ENCODE data around the gene GLDN. TPM values are rescaled to one million over a fixed set of nuclear protein-coding genes. Genes with fewer than 3 reads are reported as not detected.

Gene GLDN
- total RNA-seq, 1 experiment from 2014 or later: 0.57 TPM

DNA sequence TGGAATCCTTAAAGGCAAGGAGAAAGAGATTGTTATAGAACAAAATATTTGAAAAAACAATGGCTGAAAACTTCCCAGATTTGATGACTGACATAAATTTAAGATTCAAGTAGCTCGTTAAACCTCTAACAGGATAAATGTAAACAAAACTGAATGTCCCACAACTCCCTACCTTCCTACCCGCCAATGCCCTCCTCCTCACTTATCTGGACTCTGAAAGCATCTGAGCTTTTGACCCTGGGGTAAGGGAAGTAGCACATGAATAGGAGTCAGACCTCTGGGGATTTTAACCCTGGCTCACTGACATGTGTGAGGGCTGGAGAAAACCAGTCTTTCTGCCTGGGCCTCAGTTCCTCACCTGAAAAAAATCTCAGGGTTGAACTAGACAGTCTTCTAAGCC lies 29.9 kb upstream of the GLDN start:
- Histone ChIP-seq H3K27ac (ENCODE audit: low read length) (no peak overlapping the region), H3K9me3 (ENCODE audit: control insufficient read depth, insufficient read depth, low read depth, low read length) (no peaks in the 10 kb centered on the region), H3K27me3 (ENCODE audit: control insufficient read depth, insufficient read depth, low read length) (peaks cover 7% of the 10 kb centered on the region), H3K4me3 (ENCODE audit: low read depth in 2 of 2, low read length in 2 of 2) (no peak overlapping the region), H3K4me1 (ENCODE audit: control insufficient read depth, insufficient read depth, low read length) (no peaks in the 10 kb centered on the region), H3K36me3 (ENCODE audit: control insufficient read depth, insufficient read depth, low read length) (no peaks in the 10 kb centered on the region)
- no peak for DNase-seq (ENCODE audit: low read depth, low spot score)
- no peak for ATAC-seq
- BruUV-seq (replicated peaks): no TSS peak
- TF ChIP-seq, protein P1, sequence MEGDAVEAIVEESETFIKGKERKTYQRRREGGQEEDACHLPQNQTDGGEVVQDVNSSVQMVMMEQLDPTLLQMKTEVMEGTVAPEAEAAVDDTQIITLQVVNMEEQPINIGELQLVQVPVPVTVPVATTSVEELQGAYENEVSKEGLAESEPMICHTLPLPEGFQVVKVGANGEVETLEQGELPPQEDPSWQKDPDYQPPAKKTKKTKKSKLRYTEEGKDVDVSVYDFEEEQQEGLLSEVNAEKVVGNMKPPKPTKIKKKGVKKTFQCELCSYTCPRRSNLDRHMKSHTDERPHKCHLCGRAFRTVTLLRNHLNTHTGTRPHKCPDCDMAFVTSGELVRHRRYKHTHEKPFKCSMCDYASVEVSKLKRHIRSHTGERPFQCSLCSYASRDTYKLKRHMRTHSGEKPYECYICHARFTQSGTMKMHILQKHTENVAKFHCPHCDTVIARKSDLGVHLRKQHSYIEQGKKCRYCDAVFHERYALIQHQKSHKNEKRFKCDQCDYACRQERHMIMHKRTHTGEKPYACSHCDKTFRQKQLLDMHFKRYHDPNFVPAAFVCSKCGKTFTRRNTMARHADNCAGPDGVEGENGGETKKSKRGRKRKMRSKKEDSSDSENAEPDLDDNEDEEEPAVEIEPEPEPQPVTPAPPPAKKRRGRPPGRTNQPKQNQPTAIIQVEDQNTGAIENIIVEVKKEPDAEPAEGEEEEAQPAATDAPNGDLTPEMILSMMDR (IDR thresholded peaks at IDR 0.05): no peak
- TF ChIP-seq REST (IDR thresholded peaks at IDR 0.05; ENCODE audit: insufficient read depth in 1 of 2, low read depth in 2 of 2, low read length in 1 of 2): no peak
- no peak for TF ChIP-seq TCF7L2 (IDR thresholded peaks at IDR 0.05; ENCODE audit: low read depth, low read length)
- no peak for TF ChIP-seq POLR2AphosphoS5 (IDR thresholded peaks at IDR 0.05; ENCODE audit: low read depth, low read length)
- TF ChIP-seq SIN3A (IDR thresholded peaks at IDR 0.05; ENCODE audit: borderline replicate concordance, insufficient read depth, low read depth, low read length): no peak
- intact Hi-C loops (cut with micrococcal nuclease; ENCODE audit: unreplicated experiment): no loop called here
- ChIA-PET POLR2A (no interaction called here), CTCF (no interaction called here)
- in situ Hi-C loops (cut with HindIII; ENCODE audit: low pct_unique_long_range_greater_than_20kb, low sequenced_read_pairs): no loop called here

DNA sequence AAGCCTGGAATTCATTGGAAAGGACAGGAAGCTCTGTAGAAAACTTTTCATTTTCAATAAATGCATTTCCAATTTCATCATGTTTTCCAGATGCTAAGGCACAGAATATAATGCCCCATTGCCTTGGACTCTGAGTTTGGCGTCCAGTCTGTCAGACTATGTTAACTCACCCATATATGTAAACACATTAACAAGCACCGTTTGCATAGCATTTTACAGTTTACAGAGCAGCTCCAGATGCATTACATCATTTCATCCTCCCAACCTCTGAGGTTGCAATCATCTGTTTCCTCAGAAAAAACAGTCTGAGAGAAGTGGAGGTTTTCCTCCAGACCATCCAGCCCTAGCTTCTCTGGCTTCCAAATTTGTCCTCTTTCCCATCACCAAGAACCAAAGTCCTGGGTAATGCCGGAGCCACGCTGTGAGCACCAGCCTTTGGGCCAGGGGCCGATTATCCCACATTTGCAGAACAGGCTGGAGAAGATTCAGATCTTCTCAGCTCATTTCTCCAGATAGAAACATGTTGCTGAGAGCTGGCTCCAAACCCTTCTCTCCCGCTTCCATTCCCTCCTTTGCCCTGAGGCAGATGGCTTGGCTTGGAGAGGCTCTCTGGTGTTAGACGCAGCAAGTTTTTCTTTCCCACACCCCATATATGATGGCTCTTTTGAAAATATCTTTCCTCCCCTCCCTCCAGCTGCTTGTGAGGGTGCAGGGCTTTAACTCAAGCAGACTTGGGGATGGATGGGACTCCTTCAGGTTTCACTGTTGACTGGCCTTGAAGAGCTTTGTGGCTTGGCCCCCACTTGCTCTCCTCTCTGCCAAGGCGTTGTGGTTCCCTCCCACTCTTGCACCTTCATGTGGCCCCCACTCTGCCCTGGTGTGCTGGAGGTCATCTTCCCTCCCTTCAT lies 29.0 kb upstream of the GLDN start:
- DNase-seq (ENCODE audit: low read depth, low spot score) (no peak), ATAC-seq (no peak)
- CTCF ChIA-PET: no interaction called here
- Histone ChIP-seq H3K9me3 (ENCODE audit: control insufficient read depth, insufficient read depth, low read depth, low read length) (no peaks in the 10 kb centered on the region), H3K4me1 (ENCODE audit: control insufficient read depth, insufficient read depth, low read length) (no peaks in the 10 kb centered on the region), H3K4me3 (ENCODE audit: low read depth in 2 of 2, low read length in 2 of 2) (no peak overlapping the region), H3K27ac (ENCODE audit: low read length) (no peak overlapping the region), H3K36me3 (ENCODE audit: control insufficient read depth, insufficient read depth, low read length) (no peaks in the 10 kb centered on the region), H3K27me3 (ENCODE audit: control insufficient read depth, insufficient read depth, low read length) (no peaks in the 10 kb centered on the region; the same call in none of the 2 replicates)
- BruUV-seq (replicated peaks): no TSS peak
- POLR2A ChIA-PET: no interaction called here
- intact Hi-C loops (cut with micrococcal nuclease; ENCODE audit: unreplicated experiment): no loop called here
- in situ Hi-C loops (cut with HindIII; ENCODE audit: low pct_unique_long_range_greater_than_20kb, low sequenced_read_pairs): no loop called here
- TF ChIP-seq TCF7L2 (IDR thresholded peaks at IDR 0.05; ENCODE audit: low read depth, low read length): no peak
- TF ChIP-seq REST (IDR thresholded peaks at IDR 0.05; ENCODE audit: insufficient read depth in 1 of 2, low read depth in 2 of 2, low read length in 1 of 2): no peak
- TF ChIP-seq POLR2AphosphoS5 (IDR thresholded peaks at IDR 0.05; ENCODE audit: low read depth, low read length): no peak
- TF ChIP-seq, protein P1 (IDR thresholded peaks at IDR 0.05): no peak
- no peak for TF ChIP-seq SIN3A (IDR thresholded peaks at IDR 0.05; ENCODE audit: borderline replicate concordance, insufficient read depth, low read depth, low read length)
